Natural killer cell (primary cell): ENCODE measurements around the gene ITGA3. TPM values are rescaled to one million over a fixed set of nuclear protein-coding genes. Genes with fewer than 3 reads are reported as not detected.

Source experiments
- ATAC-seq, 3 donors: fragments of 150-1000 bp in 2 of 3; fragments of 200-7000 bp in 1 of 3; cut with Tn5 transposase; 1 replicate in 1 of 3; 2 replicates in 2 of 3; pipeline ENCODE4 v1.10.0; 2021; ENCODE audit warnings: mild to moderate bottlenecking in 2 of 3, moderate library complexity in 2 of 3
- DNase-seq, 2 donors: peaks; one replicate each; pipeline versions ENCODE4 v3.0.0 to v3.0.0-alpha.2; 2013 to 2021; ENCODE audit warnings: mixed read lengths in 1 of 2
- H3K27ac ChIP-seq: one replicate; pipeline ENCODE4 v1.5.1; 2013; ENCODE audit warnings: mild to moderate bottlenecking, low read length
- H3K27me3 ChIP-seq: one replicate; pipeline ENCODE4 v1.6.1; 2013; ENCODE audit warnings: low read length; ENCODE audit not compliant: control insufficient read depth, insufficient read depth
- H3K36me3 ChIP-seq: one replicate; pipeline ENCODE4 v1.6.1; 2013; ENCODE audit warnings: low read length; ENCODE audit not compliant: control insufficient read depth, insufficient read depth
- H3K4me1 ChIP-seq: one replicate; pipeline ENCODE4 v1.6.1; 2013; ENCODE audit warnings: low read length; ENCODE audit not compliant: control insufficient read depth, insufficient read depth
- H3K4me3 ChIP-seq: one replicate; pipeline ENCODE4 v1.5.1; 2013; ENCODE audit warnings: low read length
- H3K9me3 ChIP-seq: one replicate; pipeline ENCODE4 v1.6.1; 2013; ENCODE audit warnings: low read length; ENCODE audit not compliant: control insufficient read depth, insufficient read depth
- H3K27ac Mint-ChIP-seq, 2 donors: one replicate each; pipeline ENCODE4 v1.8.0; 2022; ENCODE audit warnings: mild to moderate bottlenecking in 2 of 2, mixed read lengths in 2 of 2, moderate library complexity in 1 of 2
- H3K27me3 Mint-ChIP-seq, 2 donors: one replicate each; pipeline ENCODE4 v1.8.0; 2022; ENCODE audit warnings: low read depth in 2 of 2, mixed read lengths in 2 of 2
- H3K36me3 Mint-ChIP-seq: one replicate; pipeline ENCODE4 v1.8.0; 2022; ENCODE audit warnings: mixed read lengths
- H3K4me1 Mint-ChIP-seq, 2 donors: one replicate each; pipeline ENCODE4 v1.8.0; 2022; ENCODE audit warnings: mixed read lengths in 2 of 2
- H3K4me3 Mint-ChIP-seq: one replicate; pipeline ENCODE4 v1.8.0; 2022; ENCODE audit warnings: mild to moderate bottlenecking, moderate library complexity, mixed read lengths
- H3K9me3 Mint-ChIP-seq, 2 donors: one replicate each; pipeline ENCODE4 v1.8.0; 2022; ENCODE audit warnings: mixed read lengths in 2 of 2
- CTCF ChIP-seq: fragments of 200-600 bp; IDR thresholded peaks from one replicate; pipeline ENCODE4 v1.8.0; 2022; ENCODE audit warnings: antibody characterized with exemption
- WGBS: methylation state at CpG from one replicate; pipeline ENCODE4 v1.1.7; 2013; ENCODE audit warnings: missing lambda C conversion rate; ENCODE audit not compliant: insufficient coverage; 5-methylcytosine and 5-hydroxymethylcytosine counted together
- intact Hi-C: fragments of 100-400 bp; cut with micrococcal nuclease; formaldehyde crosslinking; loops from one replicate; pipeline ENCODE4 v1.14.2; 2022
- total RNA-seq, 4 donors: library from RNA; stranded (reverse); fragments of 120-200 nt in 1 of 4; gene quantifications; one replicate each; pipeline versions ENCODE4 v1.2.3 to v1.2.4, GENCODE V29; 2013 to 2022

The ITGA3 gene
- total RNA-seq, 3 donors from 2014 or later (not counting 1 experiment from before 2014, with no cell fraction given) = 0.47 to 2.8 (median 1.4) TPM

GRCh38 chr17:50070908-50071680, 15.2 kb downstream of the ITGA3 start:
- Histone ChIP-seq H3K9me3 (no peaks in the 10 kb centered on the region), H3K4me3 (no peak overlapping the region), H3K36me3 (no peaks in the 10 kb centered on the region), H3K27ac (no peak overlapping the region), H3K27me3 (no peaks in the 10 kb centered on the region), H3K4me1 (no peaks in the 10 kb centered on the region)
- Mint-ChIP-seq H3K4me3 (no peak overlapping the region), H3K27ac (no peak overlapping the region), H3K36me3 (no peaks in the 10 kb centered on the region), H3K27me3 (peaks cover 0 to 10% of the 10 kb centered on the region in 2 donors), H3K4me1 (no peaks in the 10 kb centered on the region), H3K9me3 (no peaks in the 10 kb centered on the region)
- intact Hi-C loops = no loop called here
- DNase-seq (no peak), ATAC-seq (no peak)
- 93% methylated on average over 16 of the region's 16 CpGs for WGBS
- TF ChIP-seq CTCF = no peak

- intact Hi-C loops = no loop called here
- WGBS = 95% methylated on average over 4 of the region's 6 CpGs
- ATAC-seq = no peak
- H3K4me3 ChIP-seq = no peak overlapping the region
- no peak overlapping the region for H3K27ac ChIP-seq
- no peak overlapping the region for H3K4me3 Mint-ChIP-seq
- no peaks in the 10 kb centered on the region for H3K9me3 ChIP-seq
- H3K27me3 ChIP-seq = no peaks in the 10 kb centered on the region
- H3K36me3 Mint-ChIP-seq = no peaks in the 10 kb centered on the region
- H3K27ac Mint-ChIP-seq = no peak overlapping the region
- TF ChIP-seq CTCF = no peak
- no peaks in the 10 kb centered on the region for H3K4me1 Mint-ChIP-seq
- peaks cover 0 to 10% of the 10 kb centered on the region in 2 donors for H3K27me3 Mint-ChIP-seq
- no peaks in the 10 kb centered on the region for H3K36me3 ChIP-seq
- no peak for DNase-seq
- H3K4me1 ChIP-seq = no peaks in the 10 kb centered on the region
- H3K9me3 Mint-ChIP-seq = no peaks in the 10 kb centered on the region
Measured at GRCh38 chr17:50071692-50072091, 15.8 kb downstream of the ITGA3 start.

GRCh38 chr17:50072130-50072529, 16.2 kb downstream of the ITGA3 start:
- Histone ChIP-seq H3K9me3 (no peaks in the 10 kb centered on the region), H3K27ac (no peak overlapping the region), H3K27me3 (no peaks in the 10 kb centered on the region), H3K36me3 (no peaks in the 10 kb centered on the region), H3K4me1 (no peaks in the 10 kb centered on the region), H3K4me3 (no peak overlapping the region)
- Mint-ChIP-seq H3K4me3 (no peak overlapping the region), H3K27ac (no peak overlapping the region), H3K4me1 (no peaks in the 10 kb centered on the region), H3K36me3 (no peaks in the 10 kb centered on the region), H3K27me3 (peaks cover 0 to 12% of the 10 kb centered on the region in 2 donors), H3K9me3 (no peaks in the 10 kb centered on the region)
- no peak for TF ChIP-seq CTCF
- DNase-seq (no peak), ATAC-seq (no peak)
- intact Hi-C loops = no loop called here
- 74% methylated on average over 3 of the region's 3 CpGs for WGBS

- TF ChIP-seq CTCF = no peak
- ATAC-seq = no peak
- 91% methylated on average over 1 of the region's 1 CpG for WGBS
- Mint-ChIP-seq H3K9me3 (no peaks in the 10 kb centered on the region), H3K27ac (no peak overlapping the region), H3K36me3 (no peaks in the 10 kb centered on the region), H3K4me1 (no peaks in the 10 kb centered on the region), H3K27me3 (peaks cover 0 to 15% of the 10 kb centered on the region in 2 donors), H3K4me3 (no peak overlapping the region)
- no peak for DNase-seq
- Histone ChIP-seq H3K4me1 (no peaks in the 10 kb centered on the region), H3K4me3 (no peak overlapping the region), H3K27me3 (no peaks in the 10 kb centered on the region), H3K9me3 (no peaks in the 10 kb centered on the region), H3K27ac (no peak overlapping the region), H3K36me3 (no peaks in the 10 kb centered on the region)
- intact Hi-C loops = no loop called here
Measured at GRCh38 chr17:50072925-50073324, 17.0 kb downstream of the ITGA3 start.
